H1 (cell line): ENCODE results near the gene MGAT5B. TPM values are rescaled to one million over a fixed set of nuclear protein-coding genes. Genes with fewer than 3 reads are reported as not detected.

ENCODE experiments used
- E2F6 ChIP-seq: IDR thresholded peaks from 2 replicates; pipeline ENCODE4 v1.6.1; 2012; ENCODE audit warnings: inconsistent platforms
- EGR1 ChIP-seq: IDR thresholded peaks from 2 replicates; pipeline ENCODE4 v1.6.1; 2011; ENCODE audit warnings: low read depth, low read length, borderline replicate concordance
- JUN ChIP-seq: IDR thresholded peaks from 2 replicates; pipeline ENCODE4 v1.6.1; 2011; ENCODE audit warnings: low read depth, mild to moderate bottlenecking, improper control_type of control experiment, low read length
- KDM1A ChIP-seq: fragments of 200-600, 300-600 bp; sonication (generic); IDR thresholded peaks from 2 replicates; pipeline ENCODE4 v1.7.1; 2016; ENCODE audit warnings: mild to moderate bottlenecking, low read length, borderline replicate concordance
- KDM4A ChIP-seq: IDR thresholded peaks from one replicate; pipeline ENCODE4 v1.7.1; 2012; ENCODE audit warnings: low read depth, mild to moderate bottlenecking, moderate library complexity, low read length, inconsistent platforms; ENCODE audit not compliant: severe bottlenecking
- POLR2AphosphoS5 ChIP-seq: IDR thresholded peaks from 2 replicates; pipeline ENCODE4 v1.6.1; 2011; ENCODE audit warnings: low read depth, low read length
- SIX5 ChIP-seq: IDR thresholded peaks from 2 replicates; pipeline ENCODE4 v1.6.1; 2011; ENCODE audit warnings: mild to moderate bottlenecking, low read depth, low read length
- SUZ12 ChIP-seq: fragments of 200-600 bp; sonication (generic); IDR thresholded peaks from 2 replicates; pipeline ENCODE4 v1.6.1; 2012; ENCODE audit warnings: mild to moderate bottlenecking, inconsistent platforms, low read length, moderate library complexity, mixed read lengths
- TEAD4 ChIP-seq: IDR thresholded peaks from 2 replicates; pipeline ENCODE4 v1.6.1; 2012; ENCODE audit warnings: low read depth, low read length, inconsistent platforms, mixed read lengths
- YY1 ChIP-seq: IDR thresholded peaks from 2 replicates; pipeline ENCODE4 v1.6.1; 2011; ENCODE audit warnings: low read depth, mild to moderate bottlenecking, low read length
- polyA plus RNA-seq, 7 experiments: library from polyadenylated mRNA; depleted of rRNA in 3 of 7; stranded (reverse) in 5 of 7; unstranded in 2 of 7; fragments of >200 nt in 5 of 7; fragments of 200-250 nt in 2 of 7; gene quantifications; 1 replicate in 5 of 7; 2 replicates in 1 of 7; 4 replicates in 1 of 7; pipeline versions ENCODE4 v1.2.1 to v1.2.3, GENCODE V29; 2011 to 2013; ENCODE audit warnings: missing spikeins in 2 of 7, mixed read lengths in 2 of 7
- total RNA-seq: library from RNA; stranded (reverse); fragmentation: NEBNext Ultra II Directional; extraction: Animal tissue kit (Norgen Biotek cat#: 25700); gene quantifications from 2 replicates; pipeline ENCODE4 v1.2.1, GENCODE V29; 2021

Gene MGAT5B
- total and polyA plus RNA-seq, 2 of the 8 experiments (the other 6 are each of a cell fraction or from before 2014, with no cell fraction given): 7.9 to 8.2 TPM

GRCh38 chr17:76920364-76921139, 52.3 kb downstream of the MGAT5B start (continued):
- no peak for TF ChIP-seq KDM1A
- no peak for TF ChIP-seq JUN
- no peak for TF ChIP-seq POLR2AphosphoS5
- no peak for TF ChIP-seq KDM4A
- TF ChIP-seq SIX5: no peak
- no peak for TF ChIP-seq E2F6
- TF ChIP-seq EGR1: no peak
- no peak for TF ChIP-seq SUZ12
- no peak for TF ChIP-seq YY1
- TF ChIP-seq TEAD4: no peak
